ENCODE measurements around the gene UQCC5.

UQCC5 gene

GRCh38 chr3:52512727-52513126 is 23.7 kb upstream of the UQCC5 start:
- in situ Hi-C loops (cut with HindIII; ENCODE audit: low sequenced_read_pairs), result no loop called here
- no peak for DNase-seq (ENCODE audit: low read depth, low spot score)
- TF ChIP-seq, protein P1, sequence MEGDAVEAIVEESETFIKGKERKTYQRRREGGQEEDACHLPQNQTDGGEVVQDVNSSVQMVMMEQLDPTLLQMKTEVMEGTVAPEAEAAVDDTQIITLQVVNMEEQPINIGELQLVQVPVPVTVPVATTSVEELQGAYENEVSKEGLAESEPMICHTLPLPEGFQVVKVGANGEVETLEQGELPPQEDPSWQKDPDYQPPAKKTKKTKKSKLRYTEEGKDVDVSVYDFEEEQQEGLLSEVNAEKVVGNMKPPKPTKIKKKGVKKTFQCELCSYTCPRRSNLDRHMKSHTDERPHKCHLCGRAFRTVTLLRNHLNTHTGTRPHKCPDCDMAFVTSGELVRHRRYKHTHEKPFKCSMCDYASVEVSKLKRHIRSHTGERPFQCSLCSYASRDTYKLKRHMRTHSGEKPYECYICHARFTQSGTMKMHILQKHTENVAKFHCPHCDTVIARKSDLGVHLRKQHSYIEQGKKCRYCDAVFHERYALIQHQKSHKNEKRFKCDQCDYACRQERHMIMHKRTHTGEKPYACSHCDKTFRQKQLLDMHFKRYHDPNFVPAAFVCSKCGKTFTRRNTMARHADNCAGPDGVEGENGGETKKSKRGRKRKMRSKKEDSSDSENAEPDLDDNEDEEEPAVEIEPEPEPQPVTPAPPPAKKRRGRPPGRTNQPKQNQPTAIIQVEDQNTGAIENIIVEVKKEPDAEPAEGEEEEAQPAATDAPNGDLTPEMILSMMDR (IDR thresholded peaks at IDR 0.05; ENCODE audit: low read depth, low read length), result no peak
- no peak overlapping the region for H3K4me3 ChIP-seq (ENCODE audit: low read depth, low read length)

- in situ Hi-C loops (cut with HindIII; ENCODE audit: low sequenced_read_pairs), result no loop called here
- no peak overlapping the region for H3K4me3 ChIP-seq (ENCODE audit: low read depth, low read length)
- DNase-seq (ENCODE audit: low read depth, low spot score), result no peak
- TF ChIP-seq, protein P1 (IDR thresholded peaks at IDR 0.05; ENCODE audit: low read depth, low read length), result no peak
Observed at GRCh38 chr3:52513281-52513680, 23.1 kb upstream of the UQCC5 start.

- TF ChIP-seq, protein P1 (IDR thresholded peaks at IDR 0.05; ENCODE audit: low read depth, low read length), result no peak
- in situ Hi-C loops (cut with HindIII; ENCODE audit: low sequenced_read_pairs), result no loop called here
- DNase-seq (ENCODE audit: low read depth, low spot score), result no peak
- no peak overlapping the region for H3K4me3 ChIP-seq (ENCODE audit: low read depth, low read length)
Observed at GRCh38 chr3:52514576-52514975, 21.8 kb upstream of the UQCC5 start.

DNA sequence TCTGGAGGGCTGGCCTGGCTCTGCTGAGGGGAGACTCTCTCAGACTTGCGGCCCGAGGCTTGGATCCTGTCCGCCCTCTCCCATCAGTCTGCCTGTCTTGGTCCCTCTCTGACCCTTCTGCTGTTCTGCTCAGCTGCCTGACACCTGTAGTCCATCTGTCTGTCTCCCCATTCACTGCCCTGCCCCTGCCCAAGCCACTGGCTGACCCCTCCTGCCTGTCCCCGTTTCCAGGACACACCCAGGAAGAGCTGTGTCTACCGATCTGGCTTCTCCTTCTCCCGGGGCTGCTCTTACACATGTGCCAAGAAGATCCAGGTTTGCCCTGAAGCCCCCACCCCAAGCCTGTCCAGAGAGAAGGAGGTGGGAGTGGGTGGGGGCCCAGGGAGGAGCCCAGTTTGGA is 21.2 kb upstream of the UQCC5 start:
- no peak for DNase-seq (ENCODE audit: low read depth, low spot score)
- in situ Hi-C loops (cut with HindIII; ENCODE audit: low sequenced_read_pairs), result no loop called here
- no peak overlapping the region for H3K4me3 ChIP-seq (ENCODE audit: low read depth, low read length)
- TF ChIP-seq, protein P1 (IDR thresholded peaks at IDR 0.05; ENCODE audit: low read depth, low read length), result no peak

DNA sequence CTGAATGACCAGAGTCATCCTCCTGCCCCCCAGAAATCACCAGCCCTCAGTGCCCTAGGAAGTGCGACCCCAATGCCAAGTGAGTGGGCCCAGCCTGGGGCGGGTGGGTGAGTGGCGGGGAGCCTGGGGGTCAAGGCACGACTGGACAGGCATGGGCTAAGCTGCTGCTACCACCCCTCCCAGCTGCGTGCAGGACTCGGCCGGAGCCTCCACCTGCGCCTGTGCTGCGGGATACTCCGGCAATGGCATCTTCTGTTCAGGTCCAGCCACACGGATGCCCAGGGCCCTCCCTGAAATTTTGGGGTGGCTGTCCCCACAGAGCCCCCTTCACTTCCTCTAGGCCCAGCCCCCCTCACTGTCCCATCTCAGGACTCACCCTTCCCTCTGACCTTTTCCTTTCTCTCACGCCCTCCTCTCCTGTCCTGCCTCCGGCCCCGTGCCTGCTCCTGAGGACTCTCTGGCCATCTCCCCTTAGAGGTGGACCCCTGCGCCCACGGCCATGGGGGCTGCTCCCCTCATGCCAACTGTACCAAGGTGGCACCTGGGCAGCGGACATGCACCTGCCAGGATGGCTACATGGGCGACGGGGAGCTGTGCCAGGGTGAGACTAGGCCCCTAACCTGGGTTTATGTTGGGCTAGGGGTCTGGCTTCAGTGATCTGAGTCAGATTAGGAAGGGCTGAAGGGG is 19.8 kb upstream of the UQCC5 start:
- TF ChIP-seq, protein P1 (IDR thresholded peaks at IDR 0.05; ENCODE audit: low read depth, low read length), result no peak
- H3K4me3 ChIP-seq (ENCODE audit: low read depth, low read length), result no peak overlapping the region
- DNase-seq (ENCODE audit: low read depth, low spot score), result no peak
- in situ Hi-C loops (cut with HindIII; ENCODE audit: low sequenced_read_pairs), result no loop called here

DNA sequence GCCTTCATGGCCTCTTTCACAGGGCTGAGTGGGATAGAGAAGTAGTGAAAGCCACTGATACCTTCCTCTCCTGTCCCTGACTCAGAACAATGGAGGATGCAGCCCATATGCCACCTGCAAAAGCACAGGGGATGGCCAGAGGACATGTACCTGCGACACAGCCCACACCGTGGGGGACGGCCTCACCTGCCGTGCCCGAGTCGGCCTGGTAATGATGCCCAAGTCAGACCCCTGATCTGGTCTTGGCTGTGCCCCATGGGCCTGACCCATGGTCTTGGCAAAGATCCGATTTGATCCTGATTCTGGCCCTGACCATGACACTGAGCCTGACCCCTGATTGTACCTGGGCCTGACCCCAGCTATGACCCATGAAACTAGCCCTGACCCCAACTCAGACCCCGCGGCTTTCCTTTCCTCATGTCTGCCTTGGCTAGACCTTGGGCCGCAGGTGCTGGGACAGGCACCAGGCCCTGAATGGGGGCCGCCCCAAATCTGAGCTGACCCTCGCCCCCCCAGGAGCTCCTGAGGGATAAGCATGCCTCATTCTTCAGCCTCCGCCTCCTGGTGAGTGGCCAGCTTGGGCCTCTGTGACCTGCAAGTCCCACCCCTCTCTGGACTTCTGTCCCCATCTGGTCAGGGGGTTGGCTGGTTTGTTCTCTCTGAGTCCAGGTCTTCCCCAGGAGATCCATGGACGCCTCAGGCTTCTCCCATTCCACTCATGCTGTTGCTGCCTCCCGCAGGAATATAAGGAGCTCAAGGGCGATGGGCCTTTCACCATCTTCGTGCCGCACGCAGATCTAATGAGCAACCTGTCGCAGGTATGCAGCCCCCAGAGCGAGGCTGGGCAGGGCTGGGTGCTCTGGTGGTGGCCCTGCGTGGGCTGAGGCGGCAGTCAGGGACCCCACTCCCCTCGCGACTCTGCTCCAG is 18.3 kb upstream of the UQCC5 start:
- in situ Hi-C loops (cut with HindIII; ENCODE audit: low sequenced_read_pairs), result no loop called here
- no peak overlapping the region for H3K4me3 ChIP-seq (ENCODE audit: low read depth, low read length)
- no peak for DNase-seq (ENCODE audit: low read depth, low spot score)
- TF ChIP-seq, protein P1 (IDR thresholded peaks at IDR 0.05; ENCODE audit: low read depth, low read length), result no peak
